Endodermal cell (in vitro differentiated cells): ENCODE measurements around the gene CASP1. TPM values are rescaled to one million over a fixed set of nuclear protein-coding genes. Genes with fewer than 3 reads are reported as not detected.
"Not testable (repeated sequence)": the region's sequence is repeated elsewhere in the genome, so short reads cannot be mapped to it uniquely, and the experiment has no call there.

Experiments
- DNase-seq: peaks from one replicate; pipeline ENCODE4 v3.0.0-alpha.2; 2017
- H3K27ac ChIP-seq: 2 replicates; pipeline ENCODE4 v1.5.1; 2013; ENCODE audit warnings: mild to moderate bottlenecking, low read depth, low read length, moderate library complexity
- H3K27me3 ChIP-seq: 2 replicates; pipeline ENCODE4 v1.6.1; 2013; ENCODE audit warnings: mild to moderate bottlenecking, low read length, moderate library complexity; ENCODE audit not compliant: insufficient read depth, control insufficient read depth, poor library complexity, severe bottlenecking
- H3K36me3 ChIP-seq: 2 replicates; pipeline ENCODE4 v1.7.0; 2013; ENCODE audit warnings: mild to moderate bottlenecking, low read length, moderate library complexity; ENCODE audit not compliant: control insufficient read depth, insufficient read depth
- H3K4me1 ChIP-seq: one replicate; pipeline ENCODE4 v1.7.0; 2013; ENCODE audit warnings: low read length; ENCODE audit not compliant: control insufficient read depth, insufficient read depth
- H3K4me3 ChIP-seq: 2 replicates; pipeline ENCODE4 v1.5.1; 2013; ENCODE audit warnings: mild to moderate bottlenecking, low read length, moderate library complexity
- H3K9ac ChIP-seq: 2 replicates; pipeline ENCODE4 v1.6.1; 2013; ENCODE audit warnings: mild to moderate bottlenecking, low read length, moderate library complexity; ENCODE audit not compliant: poor library complexity, severe bottlenecking; ENCODE audit errors: extremely low read depth
- H3K9me3 ChIP-seq: 2 replicates; pipeline ENCODE4 v1.6.1; 2013; ENCODE audit warnings: mild to moderate bottlenecking, low read length, moderate library complexity; ENCODE audit not compliant: control insufficient read depth
- H3K27ac Mint-ChIP-seq: 2 replicates; pipeline ENCODE4 v1.8.0; 2020; ENCODE audit warnings: mixed read lengths
- H3K27me3 Mint-ChIP-seq: 2 replicates; pipeline ENCODE4 v1.8.0; 2021; ENCODE audit warnings: mild to moderate bottlenecking, mixed read lengths; ENCODE audit not compliant: insufficient read depth
- H3K36me3 Mint-ChIP-seq: 2 replicates; pipeline ENCODE4 v1.8.0; 2020; ENCODE audit warnings: low read depth, mixed read lengths
- H3K4me1 Mint-ChIP-seq: 2 replicates; pipeline ENCODE4 v1.8.0; 2020; ENCODE audit warnings: mixed read lengths
- H3K4me3 Mint-ChIP-seq: 2 replicates; pipeline ENCODE4 v1.8.0; 2020; ENCODE audit warnings: mild to moderate bottlenecking, moderate library complexity, mixed read lengths
- H3K9me3 Mint-ChIP-seq: 2 replicates; pipeline ENCODE4 v1.8.0; 2020; ENCODE audit warnings: mild to moderate bottlenecking, mixed read lengths
- CTCF ChIP-seq: fragments of 200-600 bp; sonication (generic); conservative IDR thresholded peaks from 2 replicates; pipeline ENCODE4 v1.5.0; 2021; ENCODE audit warnings: antibody characterized with exemption, mild to moderate bottlenecking
- whole genome bisulfite sequencing, 2 experiments: methylation state at CpG; one replicate each; pipeline versions ENCODE4 v1.1.5 to v1.1.7; 2013; ENCODE audit warnings: missing lambda C conversion rate in 2 of 2, mixed read lengths in 1 of 2; ENCODE audit not compliant: insufficient coverage in 1 of 2, insufficient read length in 1 of 2; 5-methylcytosine and 5-hydroxymethylcytosine counted together
- total RNA-seq, 2 donors: library from RNA; stranded (reverse); fragmentation: NEBNext Ultra II Directional in 1 of 2; extraction: Animal tissue kit (Norgen Biotek cat#: 25700) in 1 of 2; gene quantifications; 2 replicates in 1 of 2; 3 replicates in 1 of 2; pipeline ENCODE4 v1.2.1, GENCODE V29; 2021

The CASP1 gene
- total RNA-seq, 2 donors from 2014 or later: not detected

GRCh38 chr11:105070306-105070705 lies 35.4 kb upstream of the CASP1 start:
- Mint-ChIP-seq H3K36me3 (no peaks in the 10 kb centered on the region), H3K27ac (no peak overlapping the region), H3K4me3 (no peak overlapping the region), H3K4me1 (peaks cover 6% of the 10 kb centered on the region), H3K27me3 (no peaks in the 10 kb centered on the region), H3K9me3 (no peaks in the 10 kb centered on the region)
- H3K27ac ChIP-seq: no peak overlapping the region
- H3K4me1 ChIP-seq: no peaks in the 10 kb centered on the region
- H3K36me3 ChIP-seq: no peaks in the 10 kb centered on the region
- H3K27me3 ChIP-seq: no peaks in the 10 kb centered on the region
- no peak overlapping the region for H3K9ac ChIP-seq
- WGBS, 2 experiments: 92 to 100% methylated on average over 4 of the region's 4 CpGs
- H3K4me3 ChIP-seq: no peak overlapping the region
- no peaks in the 10 kb centered on the region for H3K9me3 ChIP-seq
- no peak for DNase-seq
- no peak for TF ChIP-seq CTCF

GRCh38 chr11:105069749-105070148 lies 34.8 kb upstream of the CASP1 start:
- H3K9me3 Mint-ChIP-seq, H3K4me3 Mint-ChIP-seq, H3K36me3 ChIP-seq, H3K9ac ChIP-seq, DNase-seq, H3K27ac Mint-ChIP-seq, H3K4me3 ChIP-seq, H3K27me3 Mint-ChIP-seq, H3K9me3 ChIP-seq, H3K4me1 Mint-ChIP-seq, H3K27me3 ChIP-seq, H3K36me3 Mint-ChIP-seq, H3K27ac ChIP-seq, H3K4me1 ChIP-seq: not testable (repeated sequence)
- WGBS, 2 experiments: no CpG with 5 or more reads among the region's 2 CpGs

- not testable (repeated sequence) for H3K9me3 ChIP-seq, H3K4me3 Mint-ChIP-seq, H3K27ac Mint-ChIP-seq, H3K4me3 ChIP-seq, H3K36me3 Mint-ChIP-seq, DNase-seq, H3K9ac ChIP-seq, H3K27me3 ChIP-seq, H3K36me3 ChIP-seq, H3K4me1 Mint-ChIP-seq, H3K27me3 Mint-ChIP-seq, H3K27ac ChIP-seq, H3K4me1 ChIP-seq, H3K9me3 Mint-ChIP-seq
- WGBS, 2 experiments: 75 to 90% methylated on average over 2 to 9 of the region's 9 CpGs
Observed at GRCh38 chr11:105063245-105063941, 28.4 kb upstream of the CASP1 start.

- no peak overlapping the region for H3K27ac Mint-ChIP-seq
- H3K4me1 Mint-ChIP-seq: peaks cover 2% of the 10 kb centered on the region
- 72 to 100% methylated on average over 1 to 4 of the region's 4 CpGs for WGBS, 2 experiments
- no peak overlapping the region for H3K27ac ChIP-seq
- peaks cover 4% of the 10 kb centered on the region for H3K4me1 ChIP-seq
- no peaks in the 10 kb centered on the region for H3K36me3 Mint-ChIP-seq
- H3K9me3 Mint-ChIP-seq: no peaks in the 10 kb centered on the region
- no peaks in the 10 kb centered on the region for H3K9me3 ChIP-seq
- H3K4me3 ChIP-seq: no peak overlapping the region
- DNase-seq: no peak
- no peak overlapping the region for H3K4me3 Mint-ChIP-seq
- H3K36me3 ChIP-seq: no peaks in the 10 kb centered on the region
- no peaks in the 10 kb centered on the region for H3K27me3 Mint-ChIP-seq
- TF ChIP-seq CTCF: no peak
- H3K9ac ChIP-seq: no peak overlapping the region
- no peaks in the 10 kb centered on the region for H3K27me3 ChIP-seq
Observed at GRCh38 chr11:105057432-105057831, 22.5 kb upstream of the CASP1 start.
